GM21447 (cell line): ENCODE measurements around the gene B3GNT5.

Source experiments
- ATAC-seq: cut with Tn5 transposase; IDR thresholded peaks from one replicate; pipeline ENCODE4 v1.9.1; 2021; ENCODE audit not compliant: unreplicated experiment

The B3GNT5 gene

DNA sequence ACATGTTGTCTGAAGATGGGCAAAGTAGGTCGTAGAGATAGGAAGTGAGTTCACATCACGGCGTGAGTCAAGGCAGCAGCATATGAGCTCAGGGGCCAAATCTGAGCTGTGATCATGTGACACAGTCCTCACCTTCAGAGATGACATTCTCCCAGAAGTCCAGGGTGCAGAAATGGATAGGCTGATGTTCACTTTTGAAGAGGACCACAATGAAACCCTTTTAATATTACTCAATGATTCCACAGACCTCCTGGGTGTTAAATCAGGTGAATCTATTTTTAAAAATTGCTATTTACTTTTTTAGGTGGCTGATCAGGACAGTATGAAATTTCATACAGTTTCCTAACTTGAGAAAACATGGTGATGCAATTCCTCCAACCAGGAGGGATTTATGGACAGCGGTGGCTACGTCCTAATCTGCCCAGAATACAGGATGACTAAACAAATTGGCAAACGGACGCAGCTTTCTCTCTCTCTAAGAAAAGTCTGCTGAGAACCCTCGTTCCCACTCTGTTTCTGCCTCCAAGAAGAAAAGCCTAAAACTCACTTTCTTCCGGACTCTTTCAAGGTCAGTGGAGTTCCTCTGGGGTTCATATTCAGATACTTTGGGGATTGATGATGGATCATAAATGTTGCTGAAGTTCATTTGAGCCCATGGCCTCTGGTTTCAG lies 34.4 kb downstream of the B3GNT5 start:
- ATAC-seq, result no peak

DNA sequence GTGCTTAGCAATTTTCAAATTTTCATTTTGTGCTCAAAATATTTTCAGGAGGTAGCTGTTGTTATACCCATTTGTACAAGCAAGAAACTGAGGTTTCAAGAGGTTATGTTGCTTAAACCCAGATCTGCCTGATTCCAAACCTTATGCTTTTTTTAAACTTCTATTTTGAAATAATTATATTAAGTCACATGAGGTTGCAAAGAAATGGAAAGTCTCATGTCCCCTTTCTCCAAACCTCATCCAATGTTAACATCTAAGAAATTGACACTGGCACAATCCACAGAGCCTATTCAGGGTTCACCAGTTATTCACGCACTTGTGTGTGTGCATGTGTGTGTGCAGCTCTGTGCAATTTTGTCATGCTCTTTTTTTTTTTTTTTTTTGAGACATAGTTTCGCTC lies 35.1 kb downstream of the B3GNT5 start:
- no peak for ATAC-seq

DNA sequence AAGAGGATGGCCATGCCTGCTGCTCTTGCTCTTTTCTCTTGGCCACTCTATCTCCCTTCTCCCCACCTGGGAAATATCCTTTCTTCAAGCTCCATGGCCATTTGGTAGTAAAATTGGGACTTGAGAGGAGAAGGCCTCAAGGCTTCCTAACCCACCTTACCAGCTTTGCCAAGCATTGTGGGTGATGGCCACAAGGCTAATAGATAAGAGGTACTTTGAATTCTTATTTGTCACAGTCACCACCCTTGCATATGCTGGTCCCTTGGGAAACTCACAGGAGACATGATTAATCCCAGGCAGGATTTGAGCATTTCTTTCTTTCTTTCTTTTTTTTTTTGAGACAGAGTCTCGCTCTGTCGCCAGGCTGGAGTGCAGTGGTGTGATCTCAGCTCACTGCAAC lies 37.2 kb downstream of the B3GNT5 start:
- no peak for ATAC-seq

DNA sequence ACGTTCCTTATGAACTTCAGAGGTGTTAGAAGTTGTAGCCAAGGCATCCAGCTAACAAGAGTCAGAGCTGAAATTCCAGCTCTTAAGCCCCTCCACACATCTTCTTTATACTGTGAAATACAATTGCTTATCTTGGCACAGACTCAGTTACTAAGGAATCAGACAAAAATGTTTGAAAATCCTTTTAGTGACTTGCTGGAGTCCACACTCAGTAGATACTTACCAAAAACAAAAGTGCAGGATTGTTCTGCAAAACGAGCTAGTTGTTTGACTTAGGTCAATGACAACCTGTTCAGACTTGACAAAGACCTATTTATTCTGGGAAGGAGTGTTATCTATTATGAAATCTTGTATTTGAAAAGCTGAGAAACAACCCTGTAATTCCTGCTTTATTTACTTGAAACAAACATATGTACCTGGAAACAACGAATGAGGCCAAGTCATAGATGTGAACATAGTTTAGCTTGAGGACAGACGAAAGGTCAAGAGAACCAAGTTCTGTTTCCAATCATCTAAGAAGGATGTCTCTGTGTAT lies 38.5 kb downstream of the B3GNT5 start:
- no peak for ATAC-seq

DNA sequence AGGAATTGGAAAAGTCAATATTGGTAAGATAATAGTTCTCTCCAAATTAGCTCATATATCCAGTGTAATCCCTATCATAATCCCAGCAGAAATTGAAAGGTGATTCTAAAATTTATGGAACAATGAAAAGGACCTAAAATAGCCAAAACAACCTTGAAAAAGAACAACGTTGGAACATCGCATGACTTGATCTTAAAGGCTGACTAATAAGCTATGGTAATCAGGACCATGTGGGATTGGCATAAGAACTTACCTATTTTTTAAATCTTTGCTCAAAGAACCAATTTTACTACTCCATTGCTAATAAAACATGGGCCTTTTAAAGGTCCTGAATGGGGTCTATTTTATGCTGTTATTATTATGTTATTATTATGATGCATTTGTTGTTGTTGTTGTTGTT lies 40.9 kb downstream of the B3GNT5 start:
- no peak for ATAC-seq

DNA sequence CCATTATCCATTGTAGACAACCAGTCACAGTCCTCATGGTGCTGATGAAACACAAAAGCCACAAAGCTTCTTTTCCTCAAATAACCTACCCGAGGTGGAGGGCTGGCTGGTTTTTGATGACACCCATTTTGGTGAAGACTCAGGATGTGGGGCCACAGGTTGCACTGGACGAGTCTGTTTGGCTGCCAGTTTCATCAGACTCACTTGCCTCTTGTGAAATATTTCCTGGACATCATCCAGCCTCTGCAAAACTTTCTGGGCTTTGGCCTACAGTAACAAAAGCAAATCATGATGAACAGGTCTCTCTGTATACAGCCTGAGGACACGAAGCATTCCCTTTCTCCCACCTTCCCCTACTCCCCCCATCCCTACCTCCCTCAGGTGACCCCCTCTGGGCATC lies 42.2 kb downstream of the B3GNT5 start:
- no peak for ATAC-seq

DNA sequence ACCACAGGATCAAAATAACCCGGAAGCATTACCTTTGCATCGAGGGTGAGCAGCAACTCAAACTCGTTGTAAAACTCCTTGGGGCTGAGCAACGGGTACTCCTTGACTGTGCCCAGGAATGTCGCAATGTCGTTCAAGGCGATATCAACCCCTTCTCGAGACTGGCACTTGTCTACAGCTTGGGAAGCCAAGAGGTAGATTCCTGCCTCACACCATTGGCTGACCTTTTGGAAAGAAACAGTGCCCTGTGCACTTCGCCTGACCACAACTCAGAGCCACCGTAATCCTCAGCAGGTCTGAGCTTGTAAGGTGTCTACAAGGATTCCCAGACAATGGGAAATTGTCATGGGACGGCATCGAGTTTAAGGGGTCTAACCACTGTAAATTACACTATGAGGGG lies 43.9 kb downstream of the B3GNT5 start:
- ATAC-seq, result no peak

DNA sequence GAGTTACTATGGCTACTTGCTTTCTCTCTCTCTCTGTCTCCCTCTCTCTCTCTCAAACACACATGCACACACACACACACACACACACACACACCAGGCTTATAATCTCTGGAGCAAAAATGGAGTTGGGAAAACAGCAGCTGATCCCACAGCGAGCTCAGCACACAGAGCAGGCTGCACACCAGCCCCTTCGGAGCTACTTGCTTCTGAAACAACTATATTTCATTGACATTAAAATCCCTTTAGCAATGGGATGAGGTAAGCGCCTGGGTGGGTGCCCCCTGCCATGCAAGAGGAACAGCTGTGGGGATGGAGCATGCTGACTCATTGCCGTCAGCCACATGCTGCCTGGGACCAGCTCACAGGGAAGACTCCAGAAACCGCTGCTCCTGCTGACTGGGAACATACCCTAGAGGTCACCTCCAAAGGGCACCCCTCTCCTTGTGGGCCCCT lies 45.7 kb downstream of the B3GNT5 start:
- no peak for ATAC-seq

DNA sequence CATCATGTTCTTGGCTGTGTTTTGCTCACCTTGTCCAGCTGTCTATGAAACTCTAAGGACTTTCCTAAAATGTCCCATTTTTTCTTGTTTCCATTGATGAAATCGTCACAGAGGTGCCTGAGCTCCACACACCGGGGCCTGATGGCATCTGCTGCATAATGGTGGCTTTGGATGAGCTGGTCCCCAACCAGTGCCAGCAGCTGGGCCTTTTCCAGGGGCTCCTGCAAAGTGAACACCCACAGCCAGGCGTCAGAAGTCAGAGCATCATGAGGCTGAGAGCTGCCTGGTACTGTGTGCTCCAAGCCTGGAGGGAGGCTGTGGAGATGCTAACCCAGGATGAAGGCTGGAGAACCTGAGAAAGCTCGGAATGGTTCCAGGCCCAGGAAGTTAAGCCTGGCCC lies 46.9 kb downstream of the B3GNT5 start:
- no peak for ATAC-seq

DNA sequence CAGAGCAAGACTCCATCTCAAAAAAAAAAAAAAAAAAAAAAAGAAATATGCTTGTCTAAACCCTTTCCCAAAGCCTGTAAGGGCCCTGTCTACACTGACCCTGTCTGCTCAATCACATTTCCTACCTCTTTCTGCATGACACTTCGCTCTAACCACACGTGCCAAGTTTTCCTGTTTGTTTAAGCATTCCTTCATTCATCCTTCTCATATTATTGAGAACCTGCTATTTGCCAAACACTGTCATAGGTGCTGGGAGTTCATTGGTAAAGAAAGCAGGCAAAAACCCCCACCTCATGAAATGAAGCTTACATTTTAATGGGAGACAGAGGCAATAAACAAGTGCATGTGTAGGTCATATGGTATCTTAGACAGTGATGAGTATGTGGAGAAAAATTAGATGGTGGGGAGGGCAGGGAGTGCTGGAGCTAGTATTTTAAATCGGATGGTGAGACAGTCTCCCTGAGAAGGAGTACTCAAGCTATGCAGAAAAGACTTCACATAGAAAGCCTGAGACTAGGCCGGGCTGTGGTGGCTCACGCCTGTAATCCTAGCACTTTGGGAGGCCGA lies 48.0 kb downstream of the B3GNT5 start:
- ATAC-seq, result no peak

DNA sequence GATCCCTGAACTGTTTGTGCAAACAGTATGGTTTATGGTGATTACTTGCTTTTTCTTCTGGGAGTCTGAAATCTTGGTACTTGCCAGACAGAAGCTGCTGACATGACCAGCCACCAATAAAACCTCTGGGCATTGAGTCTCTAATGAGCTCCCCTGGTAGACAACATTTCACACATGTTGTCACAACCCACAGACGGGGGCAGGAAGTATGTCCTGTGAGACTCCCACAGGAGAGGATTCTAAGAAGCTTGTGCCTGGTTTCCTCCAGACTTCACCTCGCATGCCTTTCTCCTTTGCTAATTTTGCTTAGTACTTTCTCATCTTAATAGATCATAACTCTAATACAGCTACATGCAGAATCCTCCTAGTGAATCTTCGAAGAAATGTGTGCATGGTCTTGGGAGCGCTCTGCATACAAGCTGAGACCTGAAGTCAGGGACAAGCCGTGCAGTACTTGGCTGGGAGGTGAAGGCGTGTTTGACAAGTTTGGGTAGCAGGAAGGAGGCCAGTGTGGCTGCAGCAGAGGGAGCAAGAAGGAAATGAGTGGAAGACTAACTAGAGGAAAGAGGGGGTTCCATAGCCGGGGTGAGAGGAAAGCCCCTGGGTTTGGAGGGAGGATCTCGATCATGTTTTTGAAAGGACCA lies 49.0 kb downstream of the B3GNT5 start:
- ATAC-seq, result no peak

DNA sequence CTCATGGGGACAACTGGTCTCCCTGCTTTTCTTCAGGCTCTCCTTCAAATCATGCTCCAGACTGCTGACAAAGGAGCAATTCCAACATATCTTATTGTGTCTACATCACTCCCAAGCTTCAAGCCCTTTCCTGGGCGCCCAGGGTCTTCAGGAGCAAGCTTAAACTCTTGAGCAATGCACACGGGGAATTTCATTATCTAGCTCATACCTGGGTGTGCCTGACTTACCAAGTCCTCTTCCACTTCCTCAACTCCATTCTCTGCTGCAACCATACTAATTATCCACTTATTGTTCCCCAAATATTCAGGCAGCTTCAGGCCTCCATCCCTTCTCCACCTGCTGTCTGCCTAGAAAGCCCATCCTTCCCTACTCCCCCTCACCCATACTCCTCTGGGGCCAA lies 50.6 kb downstream of the B3GNT5 start:
- no peak for ATAC-seq

DNA sequence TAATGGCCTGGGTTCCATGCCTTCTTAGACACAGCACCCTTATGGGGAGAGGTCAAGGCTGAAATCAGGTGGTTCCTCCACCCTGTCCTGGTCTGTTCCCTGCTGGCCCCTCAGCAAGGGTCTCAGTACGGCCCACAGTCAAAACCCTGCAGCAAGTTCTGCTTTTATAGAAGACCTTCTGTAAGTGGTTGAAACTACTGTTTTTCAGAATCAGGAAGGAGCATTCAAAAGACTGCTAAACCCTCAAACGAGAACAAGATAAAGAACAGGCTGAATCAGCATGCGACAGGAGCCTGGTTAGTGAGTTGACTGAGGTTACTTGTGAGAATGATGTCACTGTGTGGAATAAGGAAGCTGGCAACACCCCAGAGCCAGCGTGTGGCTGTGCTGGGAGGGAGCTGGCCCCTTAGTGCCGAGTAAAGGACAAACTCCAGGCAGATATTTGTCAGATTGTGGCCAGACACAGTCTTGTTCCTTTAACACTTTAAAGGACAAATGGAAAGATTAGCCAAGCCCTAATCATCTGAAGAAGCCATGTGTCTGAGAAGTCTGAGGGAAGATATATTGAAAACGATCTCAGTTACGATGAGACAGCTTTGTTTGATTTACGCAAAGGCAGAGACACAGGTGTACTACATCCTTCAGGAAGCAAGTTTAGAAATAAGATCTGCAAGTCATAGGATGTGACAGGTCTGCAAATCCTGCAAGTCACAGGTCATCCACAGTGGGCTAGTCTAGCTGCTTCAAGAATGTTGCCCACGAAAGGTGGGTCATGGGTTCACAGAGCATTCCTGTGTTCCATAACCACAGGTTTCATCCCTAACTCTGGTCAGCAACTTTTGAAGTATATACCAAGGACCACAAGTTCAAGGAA lies 54.0 kb downstream of the B3GNT5 start:
- ATAC-seq, result peak; percentile 85

DNA sequence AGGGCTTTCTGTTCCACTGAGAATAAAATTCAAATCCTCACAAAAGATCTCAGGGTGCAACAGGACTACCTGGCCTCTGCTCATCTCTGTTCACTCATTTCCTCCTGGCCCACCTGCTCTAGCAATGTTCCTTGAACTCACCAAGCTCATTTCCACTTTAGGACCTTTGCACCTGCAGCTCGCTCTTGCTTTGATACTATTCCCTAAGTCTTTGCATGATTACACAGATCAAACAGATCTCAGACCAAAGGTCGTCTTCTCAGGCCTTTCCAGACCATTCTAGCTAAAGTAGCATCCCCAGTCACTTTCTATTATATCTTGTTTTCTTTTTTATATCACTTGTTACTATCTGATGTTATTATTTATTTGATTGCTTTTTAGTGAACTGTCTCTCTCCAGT lies 54.7 kb downstream of the B3GNT5 start:
- no peak for ATAC-seq

DNA sequence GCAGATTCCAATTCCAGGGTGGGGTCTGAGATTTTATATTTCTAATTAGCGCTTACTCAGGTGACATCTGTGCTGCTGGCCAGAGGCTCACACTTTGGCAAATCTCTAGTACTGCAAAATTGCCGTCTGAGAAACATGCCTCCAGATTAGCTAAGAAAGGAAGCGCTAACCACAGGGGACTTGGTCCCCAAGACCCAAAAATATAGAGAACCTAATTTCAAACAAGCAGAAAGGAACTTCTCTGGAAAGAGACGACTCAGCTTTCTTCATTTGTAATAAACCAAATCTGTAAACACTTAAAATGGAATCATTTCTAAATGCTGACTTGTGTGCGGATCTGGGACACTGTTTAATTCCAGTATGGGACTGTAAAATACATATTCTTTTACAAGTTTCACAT lies 55.7 kb downstream of the B3GNT5 start:
- ATAC-seq, result no peak

DNA sequence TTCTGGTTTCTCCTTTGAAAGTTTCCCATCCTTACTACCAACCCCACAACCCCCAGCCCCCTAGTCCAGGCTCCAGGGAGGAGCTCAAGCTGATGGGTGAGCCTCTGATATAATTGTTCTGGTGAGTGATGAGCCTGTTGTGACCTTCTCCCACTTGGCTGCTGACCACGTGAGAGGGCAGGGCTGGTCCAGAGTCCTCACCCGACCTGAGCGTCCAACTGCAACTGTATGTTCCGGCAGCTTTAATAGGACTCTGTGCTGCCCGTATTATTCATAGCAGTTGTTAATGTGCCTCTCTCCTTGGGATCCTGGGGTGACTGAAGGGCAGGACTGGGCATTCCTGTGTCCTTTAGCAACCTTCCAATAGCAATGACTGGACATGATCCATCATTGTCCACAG lies 56.2 kb downstream of the B3GNT5 start:
- ATAC-seq, result no peak

DNA sequence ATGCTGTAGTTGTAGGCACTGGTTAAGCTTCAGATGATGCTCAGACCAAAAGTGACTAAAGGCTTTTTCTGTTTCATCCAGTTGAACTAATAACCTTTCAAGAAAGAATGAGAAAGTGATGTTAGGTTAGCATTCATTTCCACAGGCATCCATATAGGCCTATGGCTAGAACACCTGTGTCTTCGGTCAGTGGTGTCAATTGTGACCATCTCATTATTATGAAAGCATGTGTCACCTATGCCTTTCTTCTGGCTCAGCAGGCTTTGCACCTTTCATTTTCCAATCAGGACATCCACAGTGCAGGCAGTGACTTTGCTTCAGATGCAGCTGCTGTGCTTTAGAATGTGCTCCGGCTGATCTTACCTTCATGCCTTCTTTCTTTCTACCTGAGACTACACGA lies 57.9 kb downstream of the B3GNT5 start:
- no peak for ATAC-seq

DNA sequence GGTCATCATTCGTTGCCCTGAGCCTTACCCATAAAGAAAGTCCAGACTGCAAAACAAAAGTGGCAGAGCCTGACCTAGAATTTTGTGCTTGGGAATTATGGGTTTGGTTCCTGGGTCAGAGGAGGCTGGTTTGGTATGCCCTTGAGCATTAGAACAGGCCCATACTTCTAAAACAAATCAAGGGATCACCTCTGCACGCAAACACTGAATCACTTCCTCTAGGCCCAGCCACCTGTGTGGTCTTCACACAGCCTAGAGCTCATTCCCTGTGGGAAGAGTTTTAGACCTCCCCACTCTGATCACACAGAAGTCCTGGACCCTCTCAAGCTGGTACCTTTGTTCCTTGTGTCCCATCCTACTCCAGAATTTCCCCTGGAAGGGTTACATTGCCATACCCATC lies 59.4 kb downstream of the B3GNT5 start:
- no peak for ATAC-seq

DNA sequence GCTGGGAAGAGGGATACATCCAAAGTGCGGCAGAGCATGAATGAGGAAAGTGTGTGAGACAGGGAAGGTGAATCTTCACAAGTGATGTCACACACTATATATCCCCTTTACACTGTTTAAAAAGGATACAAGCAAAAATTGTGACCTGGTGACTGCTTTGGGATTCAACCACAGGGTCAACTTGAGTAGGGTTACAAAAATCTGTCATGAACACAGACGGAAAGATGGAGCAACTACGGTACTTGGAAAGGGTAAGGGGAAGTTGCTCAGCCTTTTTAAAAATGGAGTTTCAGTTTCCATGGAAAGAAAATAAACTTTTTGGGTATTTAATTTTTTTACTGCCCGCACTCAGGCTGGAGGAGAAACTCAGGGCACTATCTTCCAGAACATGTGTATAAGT lies 60.3 kb downstream of the B3GNT5 start:
- ATAC-seq, result no peak

DNA sequence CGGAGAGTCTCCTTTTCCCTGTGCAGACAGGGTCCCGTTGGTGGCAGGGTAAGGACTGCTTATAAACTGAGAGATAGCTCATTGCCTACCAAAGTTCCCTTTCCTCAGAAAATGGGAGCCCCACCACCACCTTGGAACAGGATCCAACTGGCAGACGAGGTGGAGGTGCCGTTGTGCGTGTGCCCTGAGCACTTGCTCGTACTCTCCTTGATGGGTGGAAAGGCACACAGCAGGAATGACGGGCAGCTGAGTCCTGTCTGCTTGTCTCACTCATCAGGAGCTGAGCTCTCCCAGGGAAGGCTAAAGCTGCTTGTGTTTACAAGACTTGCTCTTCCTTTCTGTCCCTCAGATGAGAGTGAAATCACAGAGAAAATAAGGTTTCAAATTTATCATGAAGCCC lies 60.7 kb downstream of the B3GNT5 start:
- ATAC-seq, result no peak

DNA sequence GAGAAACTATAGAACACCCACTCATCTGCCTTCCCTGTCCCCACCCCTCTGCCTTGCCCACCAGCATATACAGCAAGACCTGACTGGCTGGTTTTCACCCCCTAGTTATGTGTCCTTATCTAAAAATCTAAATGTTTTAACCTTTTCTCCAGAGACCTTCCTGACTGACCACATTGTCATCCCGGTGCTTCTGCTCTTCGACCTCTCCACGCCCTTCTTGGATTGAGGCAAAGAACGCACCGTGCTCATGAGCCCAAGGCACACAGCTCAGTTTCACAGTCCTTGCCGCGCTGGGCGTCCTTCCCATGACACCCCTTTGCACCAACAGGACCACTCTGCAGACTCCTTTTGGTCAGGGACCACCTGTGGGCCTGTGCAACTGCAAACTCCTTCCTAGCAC lies 62.7 kb downstream of the B3GNT5 start:
- no peak for ATAC-seq
